Measurements from ENCODE around the gene PSMD9. TPM values are rescaled to one million over a fixed set of nuclear protein-coding genes. Genes with fewer than 3 reads are reported as not detected.

PSMD9 gene
- total and polyA plus RNA-seq, 4 donors: 39.0 to 57.6 (median 51.2) TPM

DNA sequence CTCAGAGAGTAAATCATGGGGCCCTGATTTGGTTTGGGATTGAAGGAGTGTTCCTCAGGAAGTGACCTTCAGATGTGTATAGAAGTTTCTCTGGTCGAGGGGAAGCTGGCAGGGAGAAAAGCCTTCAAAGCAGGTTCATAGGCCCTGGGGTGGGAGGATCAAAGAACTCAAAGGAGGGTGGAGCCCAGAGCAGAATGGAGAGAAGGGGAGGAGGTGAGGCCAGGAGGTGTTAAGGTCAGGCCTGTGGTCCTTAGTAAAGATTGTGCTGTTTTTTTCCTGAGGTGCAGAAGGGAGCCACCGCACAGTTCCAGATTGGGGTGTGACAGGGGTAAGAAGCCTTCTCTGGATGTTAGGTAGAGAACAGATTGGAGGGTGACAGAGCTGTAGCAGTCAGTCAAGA, 20.1 kb downstream of the PSMD9 start (continued):
- TF ChIP-seq, protein P1, sequence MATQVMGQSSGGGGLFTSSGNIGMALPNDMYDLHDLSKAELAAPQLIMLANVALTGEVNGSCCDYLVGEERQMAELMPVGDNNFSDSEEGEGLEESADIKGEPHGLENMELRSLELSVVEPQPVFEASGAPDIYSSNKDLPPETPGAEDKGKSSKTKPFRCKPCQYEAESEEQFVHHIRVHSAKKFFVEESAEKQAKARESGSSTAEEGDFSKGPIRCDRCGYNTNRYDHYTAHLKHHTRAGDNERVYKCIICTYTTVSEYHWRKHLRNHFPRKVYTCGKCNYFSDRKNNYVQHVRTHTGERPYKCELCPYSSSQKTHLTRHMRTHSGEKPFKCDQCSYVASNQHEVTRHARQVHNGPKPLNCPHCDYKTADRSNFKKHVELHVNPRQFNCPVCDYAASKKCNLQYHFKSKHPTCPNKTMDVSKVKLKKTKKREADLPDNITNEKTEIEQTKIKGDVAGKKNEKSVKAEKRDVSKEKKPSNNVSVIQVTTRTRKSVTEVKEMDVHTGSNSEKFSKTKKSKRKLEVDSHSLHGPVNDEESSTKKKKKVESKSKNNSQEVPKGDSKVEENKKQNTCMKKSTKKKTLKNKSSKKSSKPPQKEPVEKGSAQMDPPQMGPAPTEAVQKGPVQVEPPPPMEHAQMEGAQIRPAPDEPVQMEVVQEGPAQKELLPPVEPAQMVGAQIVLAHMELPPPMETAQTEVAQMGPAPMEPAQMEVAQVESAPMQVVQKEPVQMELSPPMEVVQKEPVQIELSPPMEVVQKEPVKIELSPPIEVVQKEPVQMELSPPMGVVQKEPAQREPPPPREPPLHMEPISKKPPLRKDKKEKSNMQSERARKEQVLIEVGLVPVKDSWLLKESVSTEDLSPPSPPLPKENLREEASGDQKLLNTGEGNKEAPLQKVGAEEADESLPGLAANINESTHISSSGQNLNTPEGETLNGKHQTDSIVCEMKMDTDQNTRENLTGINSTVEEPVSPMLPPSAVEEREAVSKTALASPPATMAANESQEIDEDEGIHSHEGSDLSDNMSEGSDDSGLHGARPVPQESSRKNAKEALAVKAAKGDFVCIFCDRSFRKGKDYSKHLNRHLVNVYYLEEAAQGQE (IDR thresholded peaks at IDR 0.05): no peak
- TF ChIP-seq SP1 (IDR thresholded peaks at IDR 0.05): no peak
- TF ChIP-seq, protein P2, sequence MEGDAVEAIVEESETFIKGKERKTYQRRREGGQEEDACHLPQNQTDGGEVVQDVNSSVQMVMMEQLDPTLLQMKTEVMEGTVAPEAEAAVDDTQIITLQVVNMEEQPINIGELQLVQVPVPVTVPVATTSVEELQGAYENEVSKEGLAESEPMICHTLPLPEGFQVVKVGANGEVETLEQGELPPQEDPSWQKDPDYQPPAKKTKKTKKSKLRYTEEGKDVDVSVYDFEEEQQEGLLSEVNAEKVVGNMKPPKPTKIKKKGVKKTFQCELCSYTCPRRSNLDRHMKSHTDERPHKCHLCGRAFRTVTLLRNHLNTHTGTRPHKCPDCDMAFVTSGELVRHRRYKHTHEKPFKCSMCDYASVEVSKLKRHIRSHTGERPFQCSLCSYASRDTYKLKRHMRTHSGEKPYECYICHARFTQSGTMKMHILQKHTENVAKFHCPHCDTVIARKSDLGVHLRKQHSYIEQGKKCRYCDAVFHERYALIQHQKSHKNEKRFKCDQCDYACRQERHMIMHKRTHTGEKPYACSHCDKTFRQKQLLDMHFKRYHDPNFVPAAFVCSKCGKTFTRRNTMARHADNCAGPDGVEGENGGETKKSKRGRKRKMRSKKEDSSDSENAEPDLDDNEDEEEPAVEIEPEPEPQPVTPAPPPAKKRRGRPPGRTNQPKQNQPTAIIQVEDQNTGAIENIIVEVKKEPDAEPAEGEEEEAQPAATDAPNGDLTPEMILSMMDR (IDR thresholded peaks at IDR 0.05; ENCODE audit: low read depth, low read length, missing input control): no peak
- TF ChIP-seq FOXA1 (IDR thresholded peaks at IDR 0.05): no peak
- no peak for TF ChIP-seq RXRA (IDR thresholded peaks at IDR 0.05)
- TF ChIP-seq EGR1 (IDR thresholded peaks at IDR 0.05; ENCODE audit: low read depth in 2 of 2): no peak
- TF ChIP-seq JUND (IDR thresholded peaks at IDR 0.05): no peak
- no peak for TF ChIP-seq TAF1 (conservative IDR thresholded peaks at IDR 0.05)

DNA sequence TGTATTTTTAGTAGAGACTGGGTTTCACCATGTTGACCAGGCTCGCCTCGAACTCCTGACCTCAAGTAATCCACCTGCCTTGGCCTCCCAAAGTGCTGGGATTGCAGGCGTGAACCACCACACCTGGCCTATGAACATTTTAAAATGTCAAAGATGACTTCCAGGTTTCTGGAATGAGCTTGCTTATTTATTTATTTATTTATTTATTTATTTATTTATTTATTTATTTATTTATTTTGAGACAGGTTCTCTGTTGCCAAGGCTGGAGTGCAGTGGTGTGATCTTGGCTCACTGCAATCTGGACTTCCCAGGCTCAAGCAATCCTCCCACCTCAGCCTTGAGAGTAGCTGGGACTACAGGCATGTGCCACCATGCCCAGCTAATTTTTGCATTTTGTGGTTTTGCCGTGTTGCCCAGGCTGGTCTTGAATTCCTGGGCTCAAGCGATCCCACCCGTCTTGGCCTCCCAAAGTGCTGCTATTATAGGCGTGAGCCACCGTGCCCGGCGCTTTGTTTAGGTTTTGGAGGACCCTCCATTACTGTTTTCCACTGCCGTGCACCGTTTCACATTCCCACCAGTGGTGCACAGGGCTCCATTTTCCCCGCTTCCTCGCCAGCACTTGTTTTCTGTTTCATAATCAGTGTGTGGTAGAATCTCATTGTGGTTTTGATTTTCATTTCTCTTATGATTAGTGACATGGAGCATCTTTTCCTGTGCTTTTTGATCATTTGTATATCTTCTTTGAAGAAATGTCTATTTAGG, 23.4 kb downstream of the PSMD9 start:
- Histone ChIP-seq H3K9ac (ENCODE audit: low read depth in 1 of 2, low read length in 2 of 2) (no peak overlapping the region), H3K4me1 (ENCODE audit: control insufficient read depth in 4 of 4, insufficient read depth in 4 of 4, low read length in 3 of 4) (no peaks in the 10 kb centered on the region), H3K9me3 (ENCODE audit: control insufficient read depth in 4 of 4, low read length in 3 of 4) (no peaks in the 10 kb centered on the region), H3K27ac (ENCODE audit: low read depth in 1 of 2, low read length in 2 of 2) (no peak overlapping the region), H3K4me3 (ENCODE audit: low read depth in 1 of 3, low read length in 3 of 3) (no peak overlapping the region), H3K27me3 (ENCODE audit: control insufficient read depth in 4 of 4, insufficient read depth in 4 of 4, low read length in 3 of 4) (no peaks in the 10 kb centered on the region), H3K36me3 (ENCODE audit: control insufficient read depth in 4 of 4, insufficient read depth in 3 of 4, low read depth in 1 of 4, low read length in 3 of 4) (peaks cover 15 to 43% (median 25%) of the 10 kb centered on the region in 4 donors)
- no peak for DNase-seq (ENCODE audit: low spot score)
- 96% methylated on average over 14 of the region's 14 CpGs for WGBS
- no peak for TF ChIP-seq SP1 (IDR thresholded peaks at IDR 0.05)
- TF ChIP-seq, protein P3, sequence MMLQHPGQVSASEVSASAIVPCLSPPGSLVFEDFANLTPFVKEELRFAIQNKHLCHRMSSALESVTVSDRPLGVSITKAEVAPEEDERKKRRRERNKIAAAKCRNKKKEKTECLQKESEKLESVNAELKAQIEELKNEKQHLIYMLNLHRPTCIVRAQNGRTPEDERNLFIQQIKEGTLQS (IDR thresholded peaks at IDR 0.05): no peak
- TF ChIP-seq NR2F2 (IDR thresholded peaks at IDR 0.05): no peak
- TF ChIP-seq HNF4A (conservative IDR thresholded peaks at IDR 0.05): no peak
- TF ChIP-seq RAD21 (IDR thresholded peaks at IDR 0.05): no peak
- TF ChIP-seq GABPA (IDR thresholded peaks at IDR 0.05 in 1 of 2, conservative IDR thresholded peaks at IDR 0.05 in 1 of 2): no peak
- no peak for TF ChIP-seq FOXA2 (IDR thresholded peaks at IDR 0.05)
- TF ChIP-seq EGR1 (IDR thresholded peaks at IDR 0.05; ENCODE audit: low read depth in 2 of 2): no peak
- no peak for TF ChIP-seq FOXA1 (IDR thresholded peaks at IDR 0.05)
- no peak for TF ChIP-seq YY1 (IDR thresholded peaks at IDR 0.05)
- no peak for TF ChIP-seq HNF4G (IDR thresholded peaks at IDR 0.05)
- TF ChIP-seq, protein P2 (IDR thresholded peaks at IDR 0.05; ENCODE audit: low read depth, low read length, missing input control): no peak
- TF ChIP-seq, protein P4, sequence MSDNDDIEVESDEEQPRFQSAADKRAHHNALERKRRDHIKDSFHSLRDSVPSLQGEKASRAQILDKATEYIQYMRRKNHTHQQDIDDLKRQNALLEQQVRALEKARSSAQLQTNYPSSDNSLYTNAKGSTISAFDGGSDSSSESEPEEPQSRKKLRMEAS (IDR thresholded peaks at IDR 0.05): no peak
- TF ChIP-seq, protein P5, sequence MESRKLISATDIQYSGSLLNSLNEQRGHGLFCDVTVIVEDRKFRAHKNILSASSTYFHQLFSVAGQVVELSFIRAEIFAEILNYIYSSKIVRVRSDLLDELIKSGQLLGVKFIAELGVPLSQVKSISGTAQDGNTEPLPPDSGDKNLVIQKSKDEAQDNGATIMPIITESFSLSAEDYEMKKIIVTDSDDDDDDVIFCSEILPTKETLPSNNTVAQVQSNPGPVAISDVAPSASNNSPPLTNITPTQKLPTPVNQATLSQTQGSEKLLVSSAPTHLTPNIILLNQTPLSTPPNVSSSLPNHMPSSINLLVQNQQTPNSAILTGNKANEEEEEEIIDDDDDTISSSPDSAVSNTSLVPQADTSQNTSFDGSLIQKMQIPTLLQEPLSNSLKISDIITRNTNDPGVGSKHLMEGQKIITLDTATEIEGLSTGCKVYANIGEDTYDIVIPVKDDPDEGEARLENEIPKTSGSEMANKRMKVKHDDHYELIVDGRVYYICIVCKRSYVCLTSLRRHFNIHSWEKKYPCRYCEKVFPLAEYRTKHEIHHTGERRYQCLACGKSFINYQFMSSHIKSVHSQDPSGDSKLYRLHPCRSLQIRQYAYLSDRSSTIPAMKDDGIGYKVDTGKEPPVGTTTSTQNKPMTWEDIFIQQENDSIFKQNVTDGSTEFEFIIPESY (IDR thresholded peaks at IDR 0.05): no peak
- no peak for TF ChIP-seq RXRA (IDR thresholded peaks at IDR 0.05)
- TF ChIP-seq, protein P1 (IDR thresholded peaks at IDR 0.05): no peak
- TF ChIP-seq JUND (IDR thresholded peaks at IDR 0.05): no peak
- no peak for TF ChIP-seq TAF1 (conservative IDR thresholded peaks at IDR 0.05)
